ENCODE results near the gene PPM1B. TPM values are rescaled to one million over a fixed set of nuclear protein-coding genes. Genes with fewer than 3 reads are reported as not detected.
"Not testable (repeated sequence)": the region's sequence is repeated elsewhere in the genome, so short reads cannot be mapped to it uniquely, and the experiment has no call there.

PPM1B gene
- total and polyA plus RNA-seq, 2 experiments from 2014 or later: 17.4 to 19.7 TPM

DNA sequence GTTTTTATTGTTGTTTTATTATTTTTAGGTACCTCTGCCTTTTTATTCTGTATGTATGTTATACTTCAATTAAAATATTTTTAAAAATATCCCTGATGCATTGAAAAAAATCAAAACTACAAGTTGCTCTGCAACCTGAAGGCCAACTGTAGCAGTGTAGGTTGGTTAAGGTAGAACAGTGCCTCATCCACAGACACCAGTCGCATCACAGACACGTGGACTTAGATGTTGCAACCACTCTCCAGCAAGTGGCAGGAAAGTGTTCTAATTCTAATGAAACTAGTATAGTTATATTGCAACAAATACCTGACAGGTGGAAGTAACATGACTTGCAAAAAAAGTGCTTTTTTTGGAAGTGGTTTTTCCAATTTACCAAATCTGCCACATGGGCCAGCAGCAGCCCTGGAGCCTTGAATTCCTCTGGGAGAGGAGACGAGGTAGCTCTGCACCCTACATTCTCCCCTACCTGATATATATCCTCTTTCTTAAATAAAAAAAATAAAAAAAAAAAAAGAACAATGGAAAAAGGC is 78.2 kb downstream of the PPM1B start:
- no peaks in the 10 kb centered on the region for H3K27me3 ChIP-seq (replicated peaks; ENCODE audit: insufficient read depth)
- no peak for DNase-seq
- H2AFZ ChIP-seq: no peak overlapping the region
- no peak overlapping the region for H3K4me2 ChIP-seq (ENCODE audit: unreplicated experiment)
- TF ChIP-seq EZH2phosphoT487 (IDR thresholded peaks at IDR 0.05; ENCODE audit: insufficient read depth, low read depth) (no peak), EZH2 (IDR thresholded peaks at IDR 0.05; ENCODE audit: insufficient read depth, poor library complexity, severe bottlenecking) (no peak)
- no peaks in the 10 kb centered on the region for H4K20me1 ChIP-seq (ENCODE audit: insufficient read depth)
- WGBS, 2 experiments (ENCODE audit: low coverage in 1 of 2, low lambda C conversion rate in 2 of 2, missing lambda C conversion rate in 2 of 2): 82 to 84% methylated on average over 3 of the region's 3 CpGs
- H3K27ac ChIP-seq: no peak overlapping the region
- H3K4me3 ChIP-seq: no peak overlapping the region
- no peaks in the 10 kb centered on the region for H3K9me2 ChIP-seq (ENCODE audit: insufficient read depth)
- H3K79me2 ChIP-seq (ENCODE audit: insufficient read depth): no peaks in the 10 kb centered on the region
- no peaks in the 10 kb centered on the region for H3K36me3 ChIP-seq (ENCODE audit: low read depth)
- H3K9me3 ChIP-seq (ENCODE audit: low read depth): no peaks in the 10 kb centered on the region
- peaks cover 5% of the 10 kb centered on the region; the same call in 1 of the 2 replicates for H3K4me1 ChIP-seq (ENCODE audit: insufficient read depth)
- H3K9ac ChIP-seq: no peak overlapping the region
- in situ Hi-C loops (cut with MboI): no loop called here
- H3F3A ChIP-seq (ENCODE audit: insufficient read depth): peaks cover 3% of the 10 kb centered on the region; the same call in 1 of the 2 replicates

GRCh38 chr2:44247924-44248323 is 79.2 kb downstream of the PPM1B start:
- in situ Hi-C loops (cut with MboI): no loop called here
- TF ChIP-seq EZH2phosphoT487 (IDR thresholded peaks at IDR 0.05; ENCODE audit: insufficient read depth, low read depth) (no peak), EZH2 (IDR thresholded peaks at IDR 0.05; ENCODE audit: insufficient read depth, poor library complexity, severe bottlenecking) (no peak)
- WGBS, 2 experiments (ENCODE audit: low coverage in 1 of 2, low lambda C conversion rate in 2 of 2, missing lambda C conversion rate in 2 of 2): 93 to 98% methylated on average over 3 of the region's 3 CpGs

DNA sequence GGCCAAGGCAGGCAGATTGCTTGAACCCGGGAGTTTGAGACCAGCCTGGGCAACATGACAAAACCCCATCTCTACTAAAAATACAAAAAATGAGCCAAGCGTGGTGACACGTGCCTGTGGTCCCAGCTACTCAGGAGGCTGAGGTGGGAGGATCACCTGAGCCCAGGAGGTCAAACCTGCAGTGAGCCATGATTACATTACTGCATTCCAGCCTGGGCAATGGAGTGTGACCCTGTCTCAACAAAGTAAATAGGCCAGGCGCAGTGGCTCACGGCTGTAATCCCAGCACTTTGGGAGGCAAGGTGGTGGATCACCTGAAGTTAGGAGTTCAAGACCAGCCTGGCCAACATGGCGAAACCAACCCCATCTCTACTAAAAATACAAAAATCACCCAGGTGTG is 80.6 kb downstream of the PPM1B start:
- H3K9me3 ChIP-seq (ENCODE audit: low read depth); H3K4me1 ChIP-seq (ENCODE audit: insufficient read depth); H4K20me1 ChIP-seq (ENCODE audit: insufficient read depth); H3F3A ChIP-seq (ENCODE audit: insufficient read depth); H2AFZ ChIP-seq; H3K4me2 ChIP-seq (ENCODE audit: unreplicated experiment); DNase-seq; H3K36me3 ChIP-seq (ENCODE audit: low read depth); H3K4me3 ChIP-seq; in situ Hi-C loops (cut with MboI); H3K9ac ChIP-seq; H3K27me3 ChIP-seq (replicated peaks; ENCODE audit: insufficient read depth); H3K9me2 ChIP-seq (ENCODE audit: insufficient read depth); H3K27ac ChIP-seq; H3K79me2 ChIP-seq (ENCODE audit: insufficient read depth): not testable (repeated sequence)
- WGBS, 2 experiments (ENCODE audit: low coverage in 1 of 2, low lambda C conversion rate in 2 of 2, missing lambda C conversion rate in 2 of 2): 73 to 75% methylated on average over 6 of the region's 6 CpGs

More at GRCh38 chr2:44247924-44248323, 79.2 kb downstream of the PPM1B start:
- H3F3A ChIP-seq (ENCODE audit: insufficient read depth): no peaks in the 10 kb centered on the region
- H3K9ac ChIP-seq: no peak overlapping the region
- no peak overlapping the region for H2AFZ ChIP-seq
- no peak overlapping the region for H3K4me3 ChIP-seq
- no peaks in the 10 kb centered on the region for H3K9me3 ChIP-seq (ENCODE audit: low read depth)
- no peaks in the 10 kb centered on the region for H4K20me1 ChIP-seq (ENCODE audit: insufficient read depth)
- no peaks in the 10 kb centered on the region for H3K27me3 ChIP-seq (replicated peaks; ENCODE audit: insufficient read depth)
- H3K4me2 ChIP-seq (ENCODE audit: unreplicated experiment): no peak overlapping the region
- no peak overlapping the region for H3K27ac ChIP-seq
- no peaks in the 10 kb centered on the region for H3K9me2 ChIP-seq (ENCODE audit: insufficient read depth)
- no peaks in the 10 kb centered on the region for H3K36me3 ChIP-seq (ENCODE audit: low read depth)
- no peaks in the 10 kb centered on the region for H3K79me2 ChIP-seq (ENCODE audit: insufficient read depth)
- DNase-seq: no peak
- H3K4me1 ChIP-seq (ENCODE audit: insufficient read depth): peaks cover 5% of the 10 kb centered on the region; the same call in 1 of the 2 replicates

DNA sequence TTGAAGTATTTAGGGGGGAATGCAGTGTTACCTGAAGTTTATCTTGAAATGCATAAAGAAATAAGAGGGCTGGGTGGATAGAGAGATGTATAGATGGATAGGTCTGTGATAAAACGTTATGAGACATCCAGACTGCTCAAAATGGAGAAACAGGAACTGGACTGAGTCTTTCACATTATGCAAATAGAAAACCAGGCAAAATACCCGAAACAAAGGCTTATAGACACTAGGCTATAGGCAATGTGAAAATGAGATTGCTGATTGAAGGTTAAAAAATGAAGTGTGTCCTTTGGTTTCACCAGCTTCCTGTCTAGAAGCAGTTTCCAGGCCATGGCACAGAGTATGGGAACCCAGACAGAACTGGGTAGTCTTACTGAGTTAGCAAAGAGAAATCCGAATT is 81.7 kb downstream of the PPM1B start:
- DNase-seq: no peak
- H3K9ac ChIP-seq: no peak overlapping the region
- no peaks in the 10 kb centered on the region for H3K79me2 ChIP-seq (ENCODE audit: insufficient read depth)
- H4K20me1 ChIP-seq (ENCODE audit: insufficient read depth): no peaks in the 10 kb centered on the region
- no peaks in the 10 kb centered on the region for H3K9me2 ChIP-seq (ENCODE audit: insufficient read depth)
- WGBS, 2 experiments (ENCODE audit: low coverage in 1 of 2, low lambda C conversion rate in 2 of 2, missing lambda C conversion rate in 2 of 2): 34 to 38% methylated on average over 3 of the region's 3 CpGs
- H3K27me3 ChIP-seq (replicated peaks; ENCODE audit: insufficient read depth): no peaks in the 10 kb centered on the region
- no peak overlapping the region for H3K4me2 ChIP-seq (ENCODE audit: unreplicated experiment)
- in situ Hi-C loops (cut with MboI): no loop called here
- no peak overlapping the region for H2AFZ ChIP-seq
- TF ChIP-seq EZH2phosphoT487 (IDR thresholded peaks at IDR 0.05; ENCODE audit: insufficient read depth, low read depth) (no peak), EZH2 (IDR thresholded peaks at IDR 0.05; ENCODE audit: insufficient read depth, poor library complexity, severe bottlenecking) (no peak)
- no peak overlapping the region for H3K4me3 ChIP-seq
- no peaks in the 10 kb centered on the region for H3K9me3 ChIP-seq (ENCODE audit: low read depth)
- no peak overlapping the region for H3K27ac ChIP-seq
- H3K4me1 ChIP-seq (ENCODE audit: insufficient read depth): no peaks in the 10 kb centered on the region
- H3K36me3 ChIP-seq (ENCODE audit: low read depth): no peaks in the 10 kb centered on the region
- H3F3A ChIP-seq (ENCODE audit: insufficient read depth): no peaks in the 10 kb centered on the region

DNA sequence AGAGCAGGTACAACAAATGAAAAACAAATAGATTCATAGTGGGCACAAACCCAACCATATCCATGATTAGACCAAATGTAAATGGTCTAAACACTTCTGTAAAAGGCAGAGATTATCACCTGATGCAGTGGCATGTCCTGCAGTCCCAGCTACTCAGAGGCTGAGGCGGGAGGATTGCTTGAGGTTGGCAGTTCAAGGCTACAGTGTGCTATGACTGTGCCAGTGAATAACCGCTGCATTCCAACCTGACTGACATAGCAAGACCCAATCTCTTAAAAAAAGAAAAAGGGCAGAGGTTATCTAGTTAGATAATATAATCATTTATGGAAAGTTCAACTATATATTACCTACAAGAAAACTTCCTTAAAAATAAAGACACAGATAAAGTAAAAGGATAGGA is 85.3 kb downstream of the PPM1B start:
- no peak for DNase-seq
- in situ Hi-C loops (cut with MboI): no loop called here
- H3K4me1 ChIP-seq (ENCODE audit: insufficient read depth): no peaks in the 10 kb centered on the region
- H3K9ac ChIP-seq: no peak overlapping the region
- no peak overlapping the region for H3K27ac ChIP-seq
- H3K27me3 ChIP-seq (replicated peaks; ENCODE audit: insufficient read depth): no peaks in the 10 kb centered on the region
- WGBS, 2 experiments (ENCODE audit: low coverage in 1 of 2, low lambda C conversion rate in 2 of 2, missing lambda C conversion rate in 2 of 2): 86 to 93% methylated on average over 2 of the region's 2 CpGs
- H2AFZ ChIP-seq: no peak overlapping the region
- H3F3A ChIP-seq (ENCODE audit: insufficient read depth): no peaks in the 10 kb centered on the region
- no peaks in the 10 kb centered on the region for H3K9me2 ChIP-seq (ENCODE audit: insufficient read depth)
- no peak overlapping the region for H3K4me3 ChIP-seq
- H3K36me3 ChIP-seq (ENCODE audit: low read depth): no peaks in the 10 kb centered on the region
- no peaks in the 10 kb centered on the region for H4K20me1 ChIP-seq (ENCODE audit: insufficient read depth)
- no peaks in the 10 kb centered on the region for H3K9me3 ChIP-seq (ENCODE audit: low read depth)
- no peak overlapping the region for H3K4me2 ChIP-seq (ENCODE audit: unreplicated experiment)
- TF ChIP-seq EZH2 (IDR thresholded peaks at IDR 0.05; ENCODE audit: insufficient read depth, poor library complexity, severe bottlenecking): no peak
- no peak for TF ChIP-seq EZH2phosphoT487 (IDR thresholded peaks at IDR 0.05; ENCODE audit: insufficient read depth, low read depth)
- H3K79me2 ChIP-seq (ENCODE audit: insufficient read depth): no peaks in the 10 kb centered on the region

DNA sequence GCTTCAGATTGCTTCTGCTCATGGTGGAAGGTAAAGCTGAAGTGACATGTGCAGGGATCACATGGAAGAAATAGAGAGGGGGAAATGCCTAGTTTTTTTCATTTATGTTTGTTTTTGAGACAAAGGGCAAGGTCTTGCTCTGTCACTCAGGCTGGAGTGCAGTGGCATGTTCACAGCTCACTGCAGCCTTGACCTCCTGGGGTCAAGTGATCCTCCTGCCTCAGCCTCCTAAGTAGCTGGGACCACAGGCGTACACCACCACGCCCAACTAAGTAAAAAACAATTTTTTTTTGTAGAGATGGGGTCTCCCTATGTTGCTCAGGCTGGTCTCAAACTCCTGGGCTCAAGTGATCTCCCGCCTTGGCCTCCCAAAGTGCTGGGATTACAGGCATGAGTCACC is 87.0 kb downstream of the PPM1B start:
- 74 to 95% methylated on average over 2 to 3 of the region's 3 CpGs for WGBS, 2 experiments (ENCODE audit: low coverage in 1 of 2, low lambda C conversion rate in 2 of 2, missing lambda C conversion rate in 2 of 2)

GRCh38 chr2:44257802-44258201 is 89.1 kb downstream of the PPM1B start:
- H3K9me3 ChIP-seq (ENCODE audit: low read depth); H3K9me2 ChIP-seq (ENCODE audit: insufficient read depth); H4K20me1 ChIP-seq (ENCODE audit: insufficient read depth); H3F3A ChIP-seq (ENCODE audit: insufficient read depth); H3K36me3 ChIP-seq (ENCODE audit: low read depth); H3K4me3 ChIP-seq; H3K4me2 ChIP-seq (ENCODE audit: unreplicated experiment); H3K79me2 ChIP-seq (ENCODE audit: insufficient read depth); H3K27me3 ChIP-seq (replicated peaks; ENCODE audit: insufficient read depth); H3K4me1 ChIP-seq (ENCODE audit: insufficient read depth); in situ Hi-C loops (cut with MboI); DNase-seq; H2AFZ ChIP-seq; H3K9ac ChIP-seq; H3K27ac ChIP-seq: not testable (repeated sequence)
- WGBS, 2 experiments (ENCODE audit: low coverage in 1 of 2, low lambda C conversion rate in 2 of 2, missing lambda C conversion rate in 2 of 2): 84 to 85% methylated on average over 1 of the region's 1 CpG

More for the DNA sequence above, 87.0 kb downstream of the PPM1B start:
- H3K9ac ChIP-seq; H3K27me3 ChIP-seq (replicated peaks; ENCODE audit: insufficient read depth); H3F3A ChIP-seq (ENCODE audit: insufficient read depth); H3K9me2 ChIP-seq (ENCODE audit: insufficient read depth); H3K27ac ChIP-seq; H3K4me2 ChIP-seq (ENCODE audit: unreplicated experiment); in situ Hi-C loops (cut with MboI); H4K20me1 ChIP-seq (ENCODE audit: insufficient read depth); H2AFZ ChIP-seq; H3K9me3 ChIP-seq (ENCODE audit: low read depth); H3K36me3 ChIP-seq (ENCODE audit: low read depth); H3K4me3 ChIP-seq; H3K79me2 ChIP-seq (ENCODE audit: insufficient read depth); DNase-seq; H3K4me1 ChIP-seq (ENCODE audit: insufficient read depth): not testable (repeated sequence)

Data from GM23248 (cell line).